ENCODE results near the gene CDCA3.

Gene CDCA3

DNA sequence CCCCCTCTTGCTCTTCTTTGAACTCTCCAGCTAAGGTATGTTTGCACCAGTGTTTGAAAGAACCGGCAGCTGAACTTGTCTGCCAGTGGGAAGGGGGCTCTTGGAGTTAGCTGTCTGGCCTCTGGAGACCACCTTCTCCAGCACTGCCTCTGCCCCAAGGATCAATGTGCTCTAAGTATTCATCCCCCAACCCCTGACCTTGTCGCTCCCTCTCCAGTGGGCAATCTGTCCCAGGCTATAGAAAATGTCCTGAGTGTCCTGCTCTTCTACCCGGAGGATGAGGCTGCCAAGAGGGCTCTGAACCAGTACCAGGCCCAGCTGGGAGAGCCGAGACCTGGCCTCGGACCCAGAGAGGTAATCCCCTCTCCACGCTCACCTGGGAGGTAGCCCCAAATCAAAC, 20.1 kb downstream of the CDCA3 start:
- Histone ChIP-seq H3K27me3 (no peaks in the 10 kb centered on the region), H3K36me3 (peaks cover 52% of the 10 kb centered on the region), H3K4me1 (peaks cover 6% of the 10 kb centered on the region), H3K4me3 (ENCODE audit: low read depth, low read length) (no peak overlapping the region), H3K9me3 (no peaks in the 10 kb centered on the region)
- no peak for TF ChIP-seq CTCF (IDR thresholded peaks at IDR 0.05; ENCODE audit: low read depth, low read length)
- DNase-seq: no peak

DNA sequence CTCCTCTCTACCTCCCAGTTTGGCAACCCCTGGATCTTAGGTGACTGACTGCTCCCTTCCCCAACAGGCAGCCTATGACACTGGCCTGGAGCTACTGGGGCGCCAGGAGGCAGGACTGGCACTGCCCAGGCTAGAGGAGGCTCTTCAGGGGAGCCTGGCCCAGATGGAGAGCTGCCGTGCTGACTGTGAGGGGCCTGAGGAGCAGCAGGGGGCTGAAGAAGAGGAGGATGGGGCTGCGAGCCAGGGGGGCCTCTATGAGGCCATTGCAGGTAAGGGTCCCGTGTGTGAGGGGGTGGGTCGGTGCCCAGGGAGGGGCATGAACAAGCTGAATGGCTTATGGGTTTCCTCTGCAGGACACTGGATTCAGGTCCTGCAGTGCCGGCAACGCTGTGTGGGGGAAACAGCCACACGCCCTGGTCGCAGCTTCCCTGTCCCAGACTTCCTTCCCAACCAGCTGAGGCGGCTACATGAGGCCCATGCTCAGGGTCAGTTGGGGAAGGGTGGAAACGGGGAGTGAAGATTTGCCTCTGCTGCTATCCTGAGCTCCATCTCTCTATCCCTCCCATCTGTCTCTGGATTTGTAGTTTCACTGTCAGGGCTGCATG, 20.7 kb downstream of the CDCA3 start:
- H3K36me3 ChIP-seq: peaks cover 52% of the 10 kb centered on the region
- H3K27me3 ChIP-seq: no peaks in the 10 kb centered on the region
- no peak for DNase-seq
- no peaks in the 10 kb centered on the region for H3K9me3 ChIP-seq
- H3K4me1 ChIP-seq: peaks cover 6% of the 10 kb centered on the region
- no peak for TF ChIP-seq CTCF (IDR thresholded peaks at IDR 0.05; ENCODE audit: low read depth, low read length)
- peak overlapping the region; percentile 98 for H3K4me3 ChIP-seq (ENCODE audit: low read depth, low read length)

GRCh38 chr12:6829536-6830220, 21.4 kb downstream of the CDCA3 start:
- Histone ChIP-seq H3K36me3 (peaks cover 47% of the 10 kb centered on the region), H3K27me3 (no peaks in the 10 kb centered on the region), H3K4me3 (ENCODE audit: low read depth, low read length) (peak overlapping the region; percentile 98), H3K4me1 (peaks cover 10% of the 10 kb centered on the region), H3K9me3 (no peaks in the 10 kb centered on the region)
- DNase-seq: peak; percentile 64
- TF ChIP-seq CTCF (IDR thresholded peaks at IDR 0.05; ENCODE audit: low read depth, low read length): peak; percentile 22

GRCh38 chr12:6828781-6829535, 22.1 kb downstream of the CDCA3 start:
- peak overlapping the region; percentile 98 for H3K4me3 ChIP-seq (ENCODE audit: low read depth, low read length)
- H3K4me1 ChIP-seq: peaks cover 10% of the 10 kb centered on the region
- H3K36me3 ChIP-seq: peaks cover 40% of the 10 kb centered on the region
- DNase-seq: no peak
- TF ChIP-seq CTCF (IDR thresholded peaks at IDR 0.05; ENCODE audit: low read depth, low read length): no peak
- H3K27me3 ChIP-seq: no peaks in the 10 kb centered on the region
- H3K9me3 ChIP-seq: no peaks in the 10 kb centered on the region

GRCh38 chr12:6827982-6828780, 22.9 kb downstream of the CDCA3 start, which contains the start of gene P3H3:
Gene P3H3 (plus strand): TSS chr12:6828407. CDS start chr12:6828441, 34 bp downstream.
- Histone ChIP-seq H3K4me3 (ENCODE audit: low read depth, low read length) (peak within 1 kb of the TSS; percentile 98), H3K4me1 (peaks cover 10% of the 10 kb centered on the region), H3K27me3 (no peaks in the 10 kb centered on the region), H3K36me3 (peaks cover 33% of the 10 kb centered on the region), H3K9me3 (no peaks in the 10 kb centered on the region)
- TF ChIP-seq CTCF (IDR thresholded peaks at IDR 0.05; ENCODE audit: low read depth, low read length): no peak
- DNase-seq: peak; percentile 73

All from BE2C (cell line).